OCI-LY7 (cell line): Measurements from ENCODE around the gene DBF4B. TPM values are rescaled to one million over a fixed set of nuclear protein-coding genes. Genes with fewer than 3 reads are reported as not detected.
"Not testable (repeated sequence)": the region's sequence is repeated elsewhere in the genome, so short reads cannot be mapped to it uniquely, and the experiment has no call there.

Experiments
- BruUV-seq: library from RNA; stranded (reverse); fragments of 400-500 nt; replicated peaks from 2 replicates; lab custom pipeline; 2021; lab: Mats Ljungman, UMichigan
- CTCF ChIA-PET: fragments of 300-600 bp; sonication (Branson Sonifier 250); formaldehyde crosslinking; loops from one replicate; lab custom pipeline; 2022; ENCODE audit warnings: antibody characterized with exemption; ENCODE audit not compliant: unreplicated experiment; lab: Charles Lee
- POLR2A ChIA-PET: fragments of 300-600 bp; sonication (Branson Sonifier 250); formaldehyde crosslinking; loops from one replicate; lab custom pipeline; 2022; ENCODE audit warnings: antibody characterized with exemption; lab: Charles Lee
- DNase-seq: peaks from one replicate; pipeline ENCODE4 v3.0.0-alpha.2; 2015; ENCODE audit warnings: low spot score
- H2AFZ ChIP-seq: fragments of 200-600 bp; sonication (generic), shearing (Covaris generic); 2 replicates; pipeline ENCODE4 v1.6.1; 2014; ENCODE audit warnings: mild to moderate bottlenecking, antibody characterized with exemption, low read length, moderate library complexity
- H3K27ac ChIP-seq: fragments of 200-600 bp; sonication (generic); 2 replicates; pipeline ENCODE4 v1.5.1; 2014; ENCODE audit warnings: mixed run types, low read depth, mild to moderate bottlenecking, moderate library complexity, low read length, inconsistent platforms; ENCODE audit not compliant: poor library complexity, severe bottlenecking
- H3K36me3 ChIP-seq: fragments of 200-600 bp; sonication (generic); 2 replicates; pipeline ENCODE4 v1.6.1; 2014; ENCODE audit warnings: mild to moderate bottlenecking, antibody characterized with exemption, low read length, moderate library complexity, mixed read lengths; ENCODE audit not compliant: insufficient read depth
- H3K4me1 ChIP-seq: fragments of 200-600 bp; sonication (generic); 2 replicates; pipeline ENCODE4 v1.5.1; 2014; ENCODE audit warnings: mild to moderate bottlenecking, low read length; ENCODE audit not compliant: insufficient read depth, poor library complexity, severe bottlenecking
- H3K4me2 ChIP-seq: fragments of 200-600 bp; sonication (generic); 2 replicates; pipeline ENCODE4 v1.6.1; 2014; ENCODE audit warnings: mild to moderate bottlenecking, low read length
- H3K4me3 ChIP-seq: fragments of 200-600 bp; sonication (generic); 2 replicates; pipeline ENCODE4 v1.5.1; 2014; ENCODE audit warnings: mild to moderate bottlenecking, low read depth, low read length; ENCODE audit not compliant: poor library complexity, severe bottlenecking
- H3K79me2 ChIP-seq: fragments of 200-600 bp; sonication (generic); 2 replicates; pipeline ENCODE4 v1.6.1; 2016; ENCODE audit warnings: low read depth, mild to moderate bottlenecking, low read length, moderate library complexity, mixed read lengths; ENCODE audit not compliant: insufficient read depth
- H3K9me2 ChIP-seq: fragments of 200-600 bp; sonication (generic); 2 replicates; pipeline ENCODE4 v1.6.1; 2016; ENCODE audit warnings: mild to moderate bottlenecking, low read length, mixed read lengths; ENCODE audit not compliant: insufficient read depth
- H3K9me3 ChIP-seq: fragments of 200-600 bp; sonication (generic); 2 replicates; pipeline ENCODE4 v1.6.1; 2014; ENCODE audit warnings: mild to moderate bottlenecking, mixed run types, low read length, mixed read lengths
- H4K20me1 ChIP-seq: fragments of 200-600 bp; sonication (generic); 2 replicates; pipeline ENCODE4 v1.6.1; 2014; ENCODE audit warnings: mild to moderate bottlenecking, antibody characterized with exemption, low read length, moderate library complexity, mixed read lengths; ENCODE audit not compliant: insufficient read depth
- EZH2phosphoT487 ChIP-seq: fragments of 200-600 bp; sonication (generic); IDR thresholded peaks from 2 replicates; pipeline ENCODE4 v1.6.1; 2018; ENCODE audit warnings: low read depth, borderline replicate concordance, mild to moderate bottlenecking, mixed run types, antibody characterized with exemption, low read length, moderate library complexity, mixed read lengths
- intact Hi-C: fragments of 100-400 bp; cut with micrococcal nuclease; formaldehyde crosslinking; loops from one replicate; pipeline ENCODE4 v1.10.0; 2022; ENCODE audit not compliant: unreplicated experiment
- total RNA-seq, 2 experiments: library from RNA; depleted of rRNA in 1 of 2; stranded (reverse); fragments of >200 nt in 1 of 2; shearing (Covaris generic) in 1 of 2; gene quantifications; 2 replicates each; pipeline ENCODE4 v1.2.3, GENCODE V29; 2014 to 2022
- TF ChIP-seq, protein P1 (sequence below): fragments of 200-600 bp; sonication (generic); conservative IDR thresholded peaks from 2 replicates; pipeline ENCODE4 v1.5.1; 2014; ENCODE audit warnings: mild to moderate bottlenecking, antibody characterized with exemption, low read length, moderate library complexity, mixed read lengths

Gene DBF4B
- total RNA-seq, 2 experiments from 2014 or later: 18.1 to 45.8 TPM

DNA sequence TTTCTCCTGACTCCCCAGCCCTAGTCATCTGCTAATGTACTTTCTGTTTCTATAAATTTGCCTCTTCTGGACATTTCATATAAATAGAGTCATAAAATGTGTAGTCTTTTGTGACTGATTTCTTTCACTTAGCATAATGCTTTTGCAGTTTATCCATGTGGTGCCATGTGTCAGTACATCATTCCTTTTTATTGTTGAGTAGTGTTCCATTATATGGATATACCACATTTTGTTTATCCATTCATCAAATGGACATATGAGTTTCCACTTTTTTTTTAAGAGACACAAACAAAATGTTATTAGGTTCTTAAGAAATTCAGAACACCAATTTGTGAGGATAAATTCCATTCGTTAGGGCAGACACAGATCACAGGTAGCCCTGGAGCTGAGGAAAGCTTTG is 11.0 kb downstream of the DBF4B start:
- no peaks in the 10 kb centered on the region for H3K4me1 ChIP-seq
- no TSS peak for BruUV-seq
- no peaks in the 10 kb centered on the region for H3K79me2 ChIP-seq
- no peaks in the 10 kb centered on the region for H4K20me1 ChIP-seq
- no peak overlapping the region for H2AFZ ChIP-seq
- ChIA-PET POLR2A (interaction anchor here (0.5 kb wide), 1 partner anchor 72 kb away, joined by 5 read pairs; no protein-coding TSS in a partner anchor), CTCF (no interaction called here)
- intact Hi-C loops: no loop called here
- H3K36me3 ChIP-seq: peaks cover 62% of the 10 kb centered on the region
- no peak overlapping the region for H3K4me2 ChIP-seq
- no peak for TF ChIP-seq EZH2phosphoT487
- TF ChIP-seq, protein P1, sequence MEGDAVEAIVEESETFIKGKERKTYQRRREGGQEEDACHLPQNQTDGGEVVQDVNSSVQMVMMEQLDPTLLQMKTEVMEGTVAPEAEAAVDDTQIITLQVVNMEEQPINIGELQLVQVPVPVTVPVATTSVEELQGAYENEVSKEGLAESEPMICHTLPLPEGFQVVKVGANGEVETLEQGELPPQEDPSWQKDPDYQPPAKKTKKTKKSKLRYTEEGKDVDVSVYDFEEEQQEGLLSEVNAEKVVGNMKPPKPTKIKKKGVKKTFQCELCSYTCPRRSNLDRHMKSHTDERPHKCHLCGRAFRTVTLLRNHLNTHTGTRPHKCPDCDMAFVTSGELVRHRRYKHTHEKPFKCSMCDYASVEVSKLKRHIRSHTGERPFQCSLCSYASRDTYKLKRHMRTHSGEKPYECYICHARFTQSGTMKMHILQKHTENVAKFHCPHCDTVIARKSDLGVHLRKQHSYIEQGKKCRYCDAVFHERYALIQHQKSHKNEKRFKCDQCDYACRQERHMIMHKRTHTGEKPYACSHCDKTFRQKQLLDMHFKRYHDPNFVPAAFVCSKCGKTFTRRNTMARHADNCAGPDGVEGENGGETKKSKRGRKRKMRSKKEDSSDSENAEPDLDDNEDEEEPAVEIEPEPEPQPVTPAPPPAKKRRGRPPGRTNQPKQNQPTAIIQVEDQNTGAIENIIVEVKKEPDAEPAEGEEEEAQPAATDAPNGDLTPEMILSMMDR: no peak
- no peak for DNase-seq
- H3K4me3 ChIP-seq: no peak overlapping the region
- H3K9me3 ChIP-seq: no peaks in the 10 kb centered on the region
- no peaks in the 10 kb centered on the region for H3K9me2 ChIP-seq
- no peak overlapping the region for H3K27ac ChIP-seq

DNA sequence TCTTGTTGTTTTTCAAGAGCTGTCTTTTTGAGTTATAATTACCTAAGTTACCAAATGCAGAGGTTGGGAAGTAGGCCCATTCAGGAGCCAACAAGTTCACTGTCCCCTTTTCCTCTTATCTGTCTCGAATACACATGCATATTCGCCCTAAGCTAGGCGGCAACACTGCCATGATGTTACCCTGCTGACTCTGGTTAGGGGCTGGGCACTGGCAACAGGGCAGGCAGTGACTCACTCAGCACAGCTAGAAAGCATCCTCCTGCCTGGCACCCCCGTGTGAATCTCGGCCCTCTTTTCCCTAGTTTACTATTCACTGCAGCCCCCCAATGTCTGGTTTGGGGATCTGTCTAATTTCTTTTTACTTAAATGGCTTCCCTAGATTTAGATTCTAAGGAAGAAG is 13.8 kb downstream of the DBF4B start:
- POLR2A ChIA-PET: no interaction called here
- H3K36me3 ChIP-seq: peaks cover 65% of the 10 kb centered on the region
- no peaks in the 10 kb centered on the region for H3K9me2 ChIP-seq
- intact Hi-C loops: no loop called here
- H3K4me3 ChIP-seq: no peak overlapping the region
- H3K9me3 ChIP-seq: no peaks in the 10 kb centered on the region
- no peaks in the 10 kb centered on the region for H4K20me1 ChIP-seq
- no peaks in the 10 kb centered on the region for H3K4me1 ChIP-seq
- DNase-seq: no peak
- H2AFZ ChIP-seq: no peak overlapping the region
- BruUV-seq: no TSS peak
- CTCF ChIA-PET: no interaction called here
- H3K27ac ChIP-seq: no peak overlapping the region
- TF ChIP-seq, protein P1: no peak
- no peak for TF ChIP-seq EZH2phosphoT487
- H3K4me2 ChIP-seq: no peak overlapping the region
- H3K79me2 ChIP-seq: no peaks in the 10 kb centered on the region

DNA sequence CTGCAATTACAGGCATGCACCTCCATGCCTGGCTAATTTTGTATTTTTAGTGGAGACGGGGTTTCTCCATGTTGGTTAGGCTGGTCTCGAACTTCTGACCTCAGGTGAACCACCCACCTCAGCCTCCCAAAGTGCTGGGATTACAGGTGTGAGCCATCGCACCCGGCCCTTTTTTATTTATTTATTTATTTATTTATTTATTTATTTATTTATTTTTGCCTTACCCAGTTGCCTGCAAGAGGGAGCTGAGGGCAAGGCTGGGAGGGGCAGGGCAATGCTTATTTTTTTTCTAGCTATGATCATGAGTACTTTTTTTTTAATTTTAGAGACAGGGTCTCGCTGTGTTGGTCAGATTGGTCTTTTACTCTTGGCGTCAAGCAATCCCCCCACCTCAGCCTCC is 17.7 kb downstream of the DBF4B start:
- peaks cover 77% of the 10 kb centered on the region for H3K36me3 ChIP-seq
- H3K4me1 ChIP-seq, intact Hi-C loops, BruUV-seq, H3K9me2 ChIP-seq, H3K4me3 ChIP-seq, H4K20me1 ChIP-seq, H3K27ac ChIP-seq, H3K9me3 ChIP-seq, CTCF ChIA-PET, DNase-seq, H2AFZ ChIP-seq, H3K79me2 ChIP-seq, H3K4me2 ChIP-seq: not testable (repeated sequence)
- POLR2A ChIA-PET: interaction anchor here (0.8 kb wide), 1 partner anchor 26 kb away, joined by 3 read pairs; no protein-coding TSS in a partner anchor
